GM19395 (cell line): ENCODE results near the gene SPATA1.
"Not testable (repeated sequence)": the region's sequence is repeated elsewhere in the genome, so short reads cannot be mapped to it uniquely, and the experiment has no call there.

ENCODE experiments used
- ATAC-seq: cut with Tn5 transposase; IDR thresholded peaks from one replicate; pipeline ENCODE4 v1.9.1; 2021; ENCODE audit warnings: mild to moderate bottlenecking, moderate library complexity; ENCODE audit not compliant: unreplicated experiment

SPATA1 gene

GRCh38 chr1:84506002-84506728 is at the start of gene SPATA1, which contains the start of gene GNG5:
SPATA1 (plus strand) TSS chr1:84506386; CDS start chr1:84516360, 9,974 bp downstream.
GNG5 (minus strand) TSS chr1:84506581; CDS start chr1:84506091, 490 bp downstream.
- ATAC-seq, result peak; percentile 84

GRCh38 chr1:84462118-84462517 is 44.1 kb upstream of the SPATA1 start:
- ATAC-seq, result no peak

- ATAC-seq, result no peak
Measured at GRCh38 chr1:84467298-84467697, 38.9 kb upstream of the SPATA1 start.

GRCh38 chr1:84476225-84476624 is 30.0 kb upstream of the SPATA1 start:
- no peak for ATAC-seq

GRCh38 chr1:84478876-84479868 is 27.0 kb upstream of the SPATA1 start, which contains the start of gene RPF1:
RPF1 (plus strand) TSS chr1:84479266; CDS start chr1:84479282, 16 bp downstream.
- ATAC-seq, result peak; percentile 98

- ATAC-seq, result peak; percentile 17
Measured at GRCh38 chr1:84479998-84480397, 26.2 kb upstream of the SPATA1 start.

- ATAC-seq, result no peak
Measured at GRCh38 chr1:84480650-84481049, 25.5 kb upstream of the SPATA1 start.

- no peak for ATAC-seq
Measured at GRCh38 chr1:84481317-84481716, 24.9 kb upstream of the SPATA1 start.

- ATAC-seq, result no peak
Measured at GRCh38 chr1:84488107-84488506, 18.1 kb upstream of the SPATA1 start.

GRCh38 chr1:84489766-84490165 is 16.4 kb upstream of the SPATA1 start:
- ATAC-seq, result no peak

- ATAC-seq, result no peak
Measured at GRCh38 chr1:84492726-84493125, 13.5 kb upstream of the SPATA1 start.

GRCh38 chr1:84493747-84494146 is 12.4 kb upstream of the SPATA1 start:
- ATAC-seq, result no peak

- ATAC-seq, result no peak
Measured at GRCh38 chr1:84496498-84496897, 9.7 kb upstream of the SPATA1 start.

GRCh38 chr1:84497631-84498275 is 8.4 kb upstream of the SPATA1 start:
- ATAC-seq, result no peak

- no peak for ATAC-seq
Measured at GRCh38 chr1:84502927-84503326, 3.3 kb upstream of the SPATA1 start.

GRCh38 chr1:84504580-84505492 is 1.4 kb upstream of the SPATA1 start:
- no peak for ATAC-seq

GRCh38 chr1:84505493-84506001 is 639 bp upstream of the SPATA1 start:
- ATAC-seq, result peak; percentile 40

GRCh38 chr1:84506729-84507453 is 705 bp downstream of the SPATA1 start:
- ATAC-seq, result no peak

- not testable (repeated sequence) for ATAC-seq
Measured at GRCh38 chr1:84507887-84508286, 1.7 kb downstream of the SPATA1 start.
